Ascending aorta (tissue), 2 donors: Measurements from ENCODE around the gene TRPC6. TPM values are rescaled to one million over a fixed set of nuclear protein-coding genes. Genes with fewer than 3 reads are reported as not detected.

ENCODE experiments used
- DNase-seq, 2 donors: peaks; one replicate each; pipeline ENCODE4 v3.0.0-alpha.2; 2019; ENCODE audit warnings: low spot score in 2 of 2
- H3K27ac ChIP-seq, 2 donors: fragments of 200-600 bp; sonication (generic); one replicate each; pipeline ENCODE4 v1.5.1; 2016 to 2017; ENCODE audit warnings: mild to moderate bottlenecking in 1 of 2
- H3K27me3 ChIP-seq: fragments of 200-600 bp; sonication (generic); one replicate; pipeline ENCODE4 v1.5.1; 2017
- H3K36me3 ChIP-seq, 2 donors: fragments of 200-600 bp; sonication (generic); one replicate each; pipeline ENCODE4 v1.5.1; 2016
- H3K4me1 ChIP-seq, 2 donors: fragments of 200-600 bp; sonication (generic); one replicate each; pipeline ENCODE4 v1.5.1; 2016 to 2017; ENCODE audit warnings: mild to moderate bottlenecking in 1 of 2
- H3K4me3 ChIP-seq, 2 donors: fragments of 200-600 bp; sonication (generic); one replicate each; pipeline ENCODE4 v1.5.1; 2016 to 2017; ENCODE audit warnings: mild to moderate bottlenecking in 1 of 2
- H3K9me3 ChIP-seq, 2 donors: fragments of 200-600 bp; sonication (generic); one replicate each; pipeline ENCODE4 v1.5.1; 2016
- intact Hi-C: fragments of 100-400 bp; cut with DNase I; formaldehyde crosslinking; loops from one replicate; pipeline ENCODE4 v1.15.1; 2023
- total RNA-seq: library from RNA; depleted of rRNA; stranded (reverse); fragments of >200 nt; gene quantifications from one replicate; pipeline ENCODE4 v1.1.0, GENCODE V29; 2016
- TF ChIP-seq, protein P1 (sequence below), 3 experiments: fragments of 200-600 bp in 2 of 3; fragments of 450-650 bp in 1 of 3; sonication (generic) in 2 of 3; IDR thresholded peaks; one replicate each; pipeline ENCODE4 v1.5.1; 2016 to 2019; ENCODE audit warnings: antibody characterized with exemption in 3 of 3, mild to moderate bottlenecking in 1 of 3, moderate library complexity in 1 of 3

TRPC6 gene
- total RNA-seq, 1 donor from 2014 or later, result 4.8 TPM

DNA sequence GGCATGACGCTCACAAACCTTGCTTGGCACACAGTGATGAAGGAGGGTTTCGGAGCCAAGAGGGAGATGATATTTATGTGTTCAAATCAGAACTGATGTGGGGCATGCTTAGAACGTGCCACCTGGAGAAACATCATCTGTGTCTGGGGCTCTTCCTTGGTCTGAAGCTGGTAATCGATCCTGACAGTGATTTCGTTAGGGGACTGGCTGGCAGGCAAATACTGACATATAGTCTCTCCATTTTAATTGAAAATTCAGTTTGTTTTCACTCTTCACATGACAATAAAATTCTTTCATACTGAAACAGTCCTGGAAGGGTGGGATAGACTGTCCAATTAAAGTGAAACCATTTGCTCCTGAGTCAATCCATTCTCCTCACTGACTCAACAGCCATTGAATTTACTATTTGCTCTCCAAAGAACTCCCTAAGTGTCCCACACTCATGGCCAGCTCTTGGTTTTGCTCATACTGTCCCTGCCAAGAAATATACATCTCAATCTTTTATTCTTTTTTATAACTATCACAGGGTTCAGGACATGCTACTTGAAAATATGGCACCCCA lies 134.8 kb downstream of the TRPC6 start:
- no peak overlapping the region for H3K27ac ChIP-seq
- no peak overlapping the region for H3K4me3 ChIP-seq
- H3K9me3 ChIP-seq, result no peaks in the 10 kb centered on the region
- intact Hi-C loops, result no loop called here
- no peak for DNase-seq
- H3K4me1 ChIP-seq, result no peaks in the 10 kb centered on the region
- no peaks in the 10 kb centered on the region for H3K36me3 ChIP-seq
- no peaks in the 10 kb centered on the region for H3K27me3 ChIP-seq
- TF ChIP-seq, protein P1, sequence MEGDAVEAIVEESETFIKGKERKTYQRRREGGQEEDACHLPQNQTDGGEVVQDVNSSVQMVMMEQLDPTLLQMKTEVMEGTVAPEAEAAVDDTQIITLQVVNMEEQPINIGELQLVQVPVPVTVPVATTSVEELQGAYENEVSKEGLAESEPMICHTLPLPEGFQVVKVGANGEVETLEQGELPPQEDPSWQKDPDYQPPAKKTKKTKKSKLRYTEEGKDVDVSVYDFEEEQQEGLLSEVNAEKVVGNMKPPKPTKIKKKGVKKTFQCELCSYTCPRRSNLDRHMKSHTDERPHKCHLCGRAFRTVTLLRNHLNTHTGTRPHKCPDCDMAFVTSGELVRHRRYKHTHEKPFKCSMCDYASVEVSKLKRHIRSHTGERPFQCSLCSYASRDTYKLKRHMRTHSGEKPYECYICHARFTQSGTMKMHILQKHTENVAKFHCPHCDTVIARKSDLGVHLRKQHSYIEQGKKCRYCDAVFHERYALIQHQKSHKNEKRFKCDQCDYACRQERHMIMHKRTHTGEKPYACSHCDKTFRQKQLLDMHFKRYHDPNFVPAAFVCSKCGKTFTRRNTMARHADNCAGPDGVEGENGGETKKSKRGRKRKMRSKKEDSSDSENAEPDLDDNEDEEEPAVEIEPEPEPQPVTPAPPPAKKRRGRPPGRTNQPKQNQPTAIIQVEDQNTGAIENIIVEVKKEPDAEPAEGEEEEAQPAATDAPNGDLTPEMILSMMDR (IDR thresholded peaks at IDR 0.05), result no peak

DNA sequence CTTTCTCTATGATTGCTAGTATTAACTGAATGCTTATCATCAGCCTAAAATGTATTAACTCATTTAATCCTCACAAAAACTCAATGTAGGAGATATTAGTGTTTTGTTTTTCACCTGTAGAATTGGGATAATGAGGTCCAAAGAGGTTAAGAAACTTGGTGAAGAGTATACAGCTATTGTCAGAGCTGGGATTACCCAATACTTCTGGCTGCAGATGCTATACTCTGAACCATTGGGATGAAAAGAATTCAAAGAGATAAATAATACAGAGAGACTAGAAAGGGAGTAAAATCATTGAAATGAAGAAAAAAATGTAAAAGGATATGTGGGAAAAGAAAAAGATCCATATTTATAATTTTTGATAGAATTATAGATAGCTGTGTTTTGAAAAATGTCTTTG lies 137.1 kb downstream of the TRPC6 start:
- H3K4me1 ChIP-seq, result peaks cover 4 to 8% of the 10 kb centered on the region in 2 donors
- TF ChIP-seq, protein P1 (IDR thresholded peaks at IDR 0.05), result no peak
- intact Hi-C loops, result no loop called here

DNA sequence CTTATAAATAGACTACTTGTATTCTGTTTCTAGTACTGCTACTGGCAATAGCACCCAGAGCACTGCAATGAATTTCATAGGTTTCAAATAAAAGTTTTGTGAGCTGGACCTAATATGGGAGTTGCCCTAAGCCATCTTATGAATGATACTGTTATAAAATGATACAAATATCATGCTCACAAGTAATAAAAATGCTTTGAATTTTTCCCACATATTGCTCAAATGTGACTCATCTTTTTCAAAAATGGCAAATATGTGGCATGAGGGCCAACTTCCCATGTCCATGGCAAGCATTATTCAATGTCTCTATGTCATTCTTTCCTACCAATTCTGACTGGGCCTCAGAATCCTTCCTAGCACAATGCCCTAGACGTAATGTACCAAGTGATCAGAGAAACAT lies 137.6 kb downstream of the TRPC6 start:
- intact Hi-C loops, result no loop called here
- Histone ChIP-seq H3K4me1 (peaks cover 8 to 12% of the 10 kb centered on the region in 2 donors), H3K4me3 (no peak overlapping the region), H3K27me3 (no peaks in the 10 kb centered on the region), H3K9me3 (no peaks in the 10 kb centered on the region), H3K27ac (no peak overlapping the region), H3K36me3 (no peaks in the 10 kb centered on the region)
- no peak for DNase-seq
- TF ChIP-seq, protein P1 (IDR thresholded peaks at IDR 0.05), result no peak

More for the DNA sequence above, 137.1 kb downstream of the TRPC6 start:
- Histone ChIP-seq H3K27me3 (no peaks in the 10 kb centered on the region), H3K9me3 (no peaks in the 10 kb centered on the region), H3K36me3 (no peaks in the 10 kb centered on the region), H3K4me3 (no peak overlapping the region), H3K27ac (no peak overlapping the region)
- no peak for DNase-seq

DNA sequence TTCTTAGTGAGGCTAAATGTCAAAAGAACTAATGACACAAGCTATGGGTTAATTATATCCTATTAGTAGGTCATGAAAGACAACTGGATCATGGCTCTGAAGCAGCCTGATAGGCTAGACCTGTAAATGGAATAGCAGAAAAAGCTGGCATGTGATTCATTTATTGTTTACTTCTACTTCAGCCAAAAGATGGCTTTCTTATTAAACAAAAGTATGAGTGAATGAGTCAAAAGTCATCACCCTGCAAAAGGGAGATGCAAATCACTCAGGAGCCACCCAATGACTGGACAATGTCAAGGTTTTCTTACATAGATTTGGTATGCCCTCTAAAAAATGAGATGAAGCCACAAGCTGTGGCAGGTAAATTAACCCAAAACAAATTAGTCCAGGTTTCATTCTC lies 138.0 kb downstream of the TRPC6 start:
- no peak for DNase-seq
- no peaks in the 10 kb centered on the region for H3K27me3 ChIP-seq
- TF ChIP-seq, protein P1 (IDR thresholded peaks at IDR 0.05), result no peak
- H3K36me3 ChIP-seq, result no peaks in the 10 kb centered on the region
- H3K27ac ChIP-seq, result no peak overlapping the region
- no peaks in the 10 kb centered on the region for H3K9me3 ChIP-seq
- intact Hi-C loops, result no loop called here
- peaks cover 13 to 16% of the 10 kb centered on the region in 2 donors for H3K4me1 ChIP-seq
- no peak overlapping the region for H3K4me3 ChIP-seq

DNA sequence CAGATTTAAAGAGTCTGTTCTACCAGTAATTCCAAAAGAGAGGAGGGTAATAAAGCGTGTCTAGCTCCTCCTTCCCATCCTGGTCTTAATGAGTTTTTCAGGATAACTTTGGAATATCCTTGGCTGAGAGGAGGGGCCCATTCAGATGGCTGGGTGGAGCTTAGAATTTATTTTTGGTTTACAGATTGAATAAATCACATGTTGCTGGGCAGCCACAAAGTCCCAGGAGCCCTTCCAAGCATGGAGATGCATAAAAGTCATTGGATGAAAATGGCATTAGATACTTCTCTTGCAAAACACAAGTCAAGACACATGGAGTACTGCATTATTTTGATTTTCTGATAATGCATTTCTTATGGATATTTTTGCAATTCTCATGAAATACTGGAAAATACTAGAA lies 139.0 kb downstream of the TRPC6 start:
- Histone ChIP-seq H3K27me3 (no peaks in the 10 kb centered on the region), H3K4me1 (peaks cover 14 to 16% of the 10 kb centered on the region in 2 donors), H3K27ac (no peak overlapping the region), H3K9me3 (no peaks in the 10 kb centered on the region), H3K4me3 (no peak overlapping the region), H3K36me3 (no peaks in the 10 kb centered on the region)
- TF ChIP-seq, protein P1 (IDR thresholded peaks at IDR 0.05), result no peak
- DNase-seq, result no peak
- intact Hi-C loops, result loop anchor here (5.0 kb wide), 2 partner anchors 103 to 318 kb away; partner anchors contain the start of gene PGR
